HepG2 (cell line): ENCODE data around the gene GUK1. TPM values are rescaled to one million over a fixed set of nuclear protein-coding genes. Genes with fewer than 3 reads are reported as not detected.

ENCODE experiments used
- E2F1 ChIP-seq: sonication (generic); formaldehyde crosslinking; IDR thresholded peaks from 2 replicates; pipeline ENCODE4 v1.5.0; 2020; ENCODE audit warnings: missing genetic modification reagents
- FOXJ3 ChIP-seq: sonication (generic); formaldehyde crosslinking; IDR thresholded peaks from 2 replicates; pipeline ENCODE4 v1.4.0; 2020; ENCODE audit warnings: missing genetic modification reagents, mild to moderate bottlenecking, borderline replicate concordance
- PATZ1 ChIP-seq: sonication (generic); formaldehyde crosslinking; IDR thresholded peaks from 2 replicates; pipeline ENCODE4 v1.4.0; 2020; ENCODE audit warnings: missing genetic modification reagents
- SIX4 ChIP-seq: sonication (generic); formaldehyde crosslinking; IDR thresholded peaks from 2 replicates; pipeline ENCODE4 v1.4.0; 2020; ENCODE audit warnings: missing genetic modification reagents
- TBX2 ChIP-seq: sonication (generic); formaldehyde crosslinking; IDR thresholded peaks from 2 replicates; pipeline ENCODE4 v1.5.0; 2020; ENCODE audit warnings: missing genetic modification reagents, mild to moderate bottlenecking, borderline replicate concordance
- ZNF33A ChIP-seq: sonication (generic); formaldehyde crosslinking; IDR thresholded peaks from 2 replicates; pipeline ENCODE4 v1.5.1; 2020; ENCODE audit warnings: missing genetic modification reagents, mild to moderate bottlenecking, moderate library complexity, borderline replicate concordance
- ZNF343 ChIP-seq: sonication (generic); formaldehyde crosslinking; IDR thresholded peaks from 2 replicates; pipeline ENCODE4 v1.4.0; 2020; ENCODE audit warnings: mild to moderate bottlenecking, missing genetic modification reagents
- ZNF891 ChIP-seq: sonication (generic); formaldehyde crosslinking; IDR thresholded peaks from 2 replicates; pipeline ENCODE4 v1.5.0; 2020; ENCODE audit warnings: mild to moderate bottlenecking, missing genetic modification reagents
- ZSCAN12 ChIP-seq: sonication (generic); formaldehyde crosslinking; IDR thresholded peaks from 2 replicates; pipeline ENCODE4 v1.9.0; 2021; ENCODE audit warnings: mild to moderate bottlenecking, missing genetic modification reagents
- polyA plus RNA-seq, 8 experiments: library from polyadenylated mRNA; depleted of rRNA in 3 of 8; stranded (reverse) in 7 of 8; unstranded in 1 of 8; fragments of >200 nt; fragmentation: Illumina TruSeq in 4 of 8; extraction: Trizol in 4 of 8; gene quantifications; 2 replicates each; pipeline versions ENCODE4 v1.2.1 to v1.2.3, GENCODE V29; 2011 to 2016; ENCODE audit warnings: low read depth in 4 of 8, missing spikeins in 1 of 8, mixed read lengths in 1 of 8; ENCODE audit not compliant: insufficient read depth in 1 of 8
- total RNA-seq, 5 experiments: library from RNA; depleted of rRNA; stranded (reverse); fragments of >200 nt; fragmentation: Illumina TruSeq; extraction: Trizol; gene quantifications; 2 replicates each; pipeline ENCODE4 v1.2.3, GENCODE V29; 2016; ENCODE audit warnings: low read depth in 1 of 5
- TF ChIP-seq, protein P1 (sequence below): sonication (generic); formaldehyde crosslinking; IDR thresholded peaks from 2 replicates; pipeline ENCODE4 v1.4.0; 2020; ENCODE audit warnings: mild to moderate bottlenecking, missing genetic modification reagents
- TF ChIP-seq, protein P2 (sequence below): sonication (generic); formaldehyde crosslinking; IDR thresholded peaks from 2 replicates; pipeline ENCODE4 v1.5.1; 2020; ENCODE audit warnings: mild to moderate bottlenecking, missing genetic modification reagents
- TF ChIP-seq, protein P3 (sequence below): IDR thresholded peaks from 2 replicates; pipeline ENCODE4 v1.6.1; 2016; ENCODE audit warnings: missing compliant biosample characterization, missing genetic modification reagents, borderline replicate concordance
- TF ChIP-seq, protein P4 (sequence below), 2 experiments: sonication (generic) in 1 of 2; formaldehyde crosslinking in 1 of 2; IDR thresholded peaks; 2 replicates each; pipeline versions ENCODE4 v1.4.0 to v1.6.1; 2016 to 2020; ENCODE audit warnings: borderline replicate concordance in 1 of 2, low read depth in 1 of 2, mild to moderate bottlenecking in 1 of 2, missing genetic modification reagents in 1 of 2

GUK1 gene
- total and polyA plus RNA-seq, 2 of the 13 experiments (the other 11 are each of a cell fraction or from before 2014, with no cell fraction given) = 116 to 154 TPM

GRCh38 chr1:228139406-228139930, 611 bp upstream of the GUK1 start (continued):
- TF ChIP-seq E2F1 (CRISPR knock-in tag) (no peak), FOXJ3 (0 out of 2 replicates have a peak, but pooled peaks have one; percentile 23), ZSCAN12 (CRISPR knock-in tag) (no peak), ZNF33A (0 out of 2 replicates have a peak, but pooled peaks have one; percentile 57), ZNF343 (CRISPR knock-in tag) (no peak), ZNF891 (CRISPR knock-in tag) (peak; percentile 34; the same call in 1 of the 2 replicates), PATZ1 (no peak), TBX2 (no peak), SIX4 (CRISPR knock-in tag) (no peak)
- TF ChIP-seq, protein P1, sequence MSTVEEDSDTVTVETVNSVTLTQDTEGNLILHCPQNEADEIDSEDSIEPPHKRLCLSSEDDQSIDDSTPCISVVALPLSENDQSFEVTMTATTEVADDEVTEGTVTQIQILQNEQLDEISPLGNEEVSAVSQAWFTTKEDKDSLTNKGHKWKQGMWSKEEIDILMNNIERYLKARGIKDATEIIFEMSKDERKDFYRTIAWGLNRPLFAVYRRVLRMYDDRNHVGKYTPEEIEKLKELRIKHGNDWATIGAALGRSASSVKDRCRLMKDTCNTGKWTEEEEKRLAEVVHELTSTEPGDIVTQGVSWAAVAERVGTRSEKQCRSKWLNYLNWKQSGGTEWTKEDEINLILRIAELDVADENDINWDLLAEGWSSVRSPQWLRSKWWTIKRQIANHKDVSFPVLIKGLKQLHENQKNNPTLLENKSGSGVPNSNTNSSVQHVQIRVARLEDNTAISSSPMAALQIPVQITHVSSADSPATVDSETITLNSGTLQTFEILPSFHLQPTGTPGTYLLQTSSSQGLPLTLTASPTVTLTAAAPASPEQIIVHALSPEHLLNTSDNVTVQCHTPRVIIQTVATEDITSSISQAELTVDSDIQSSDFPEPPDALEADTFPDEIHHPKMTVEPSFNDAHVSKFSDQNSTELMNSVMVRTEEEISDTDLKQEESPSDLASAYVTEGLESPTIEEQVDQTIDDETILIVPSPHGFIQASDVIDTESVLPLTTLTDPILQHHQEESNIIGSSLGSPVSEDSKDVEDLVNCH (CRISPR knock-in tag) = no peak
- TF ChIP-seq, protein P2, sequence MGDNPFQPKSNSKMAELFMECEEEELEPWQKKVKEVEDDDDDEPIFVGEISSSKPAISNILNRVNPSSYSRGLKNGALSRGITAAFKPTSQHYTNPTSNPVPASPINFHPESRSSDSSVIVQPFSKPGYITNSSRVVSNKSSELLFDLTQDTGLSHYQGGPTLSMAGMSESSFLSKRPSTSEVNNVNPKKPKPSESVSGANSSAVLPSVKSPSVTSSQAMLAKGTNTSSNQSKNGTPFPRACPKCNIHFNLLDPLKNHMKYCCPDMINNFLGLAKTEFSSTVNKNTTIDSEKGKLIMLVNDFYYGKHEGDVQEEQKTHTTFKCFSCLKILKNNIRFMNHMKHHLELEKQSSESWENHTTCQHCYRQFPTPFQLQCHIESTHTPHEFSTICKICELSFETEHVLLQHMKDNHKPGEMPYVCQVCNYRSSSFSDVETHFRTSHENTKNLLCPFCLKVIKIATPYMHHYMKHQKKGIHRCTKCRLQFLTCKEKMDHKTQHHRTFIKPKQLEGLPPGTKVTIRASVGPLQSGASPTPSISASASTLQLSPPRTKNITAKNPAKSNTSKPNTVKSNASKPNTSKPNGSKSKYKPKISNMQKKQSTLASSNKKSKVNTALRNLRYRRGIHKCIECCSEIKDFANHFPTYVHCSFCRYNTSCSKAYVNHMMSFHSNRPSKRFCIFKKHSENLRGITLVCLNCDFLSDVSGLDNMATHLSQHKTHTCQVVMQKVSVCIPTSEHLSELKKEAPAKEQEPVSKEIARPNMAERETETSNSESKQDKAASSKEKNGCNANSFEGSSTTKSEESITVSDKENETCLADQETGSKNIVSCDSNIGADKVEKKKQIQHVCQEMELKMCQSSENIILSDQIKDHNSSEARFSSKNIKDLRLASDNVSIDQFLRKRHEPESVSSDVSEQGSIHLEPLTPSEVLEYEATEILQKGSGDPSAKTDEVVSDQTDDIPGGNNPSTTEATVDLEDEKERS (CRISPR knock-in tag) = 0 out of 2 replicates have a peak, but pooled peaks have one; percentile 9
- TF ChIP-seq, protein P3, sequence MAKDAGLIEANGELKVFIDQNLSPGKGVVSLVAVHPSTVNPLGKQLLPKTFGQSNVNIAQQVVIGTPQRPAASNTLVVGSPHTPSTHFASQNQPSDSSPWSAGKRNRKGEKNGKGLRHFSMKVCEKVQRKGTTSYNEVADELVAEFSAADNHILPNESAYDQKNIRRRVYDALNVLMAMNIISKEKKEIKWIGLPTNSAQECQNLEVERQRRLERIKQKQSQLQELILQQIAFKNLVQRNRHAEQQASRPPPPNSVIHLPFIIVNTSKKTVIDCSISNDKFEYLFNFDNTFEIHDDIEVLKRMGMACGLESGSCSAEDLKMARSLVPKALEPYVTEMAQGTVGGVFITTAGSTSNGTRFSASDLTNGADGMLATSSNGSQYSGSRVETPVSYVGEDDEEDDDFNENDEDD = no peak
- TF ChIP-seq, protein P4, sequence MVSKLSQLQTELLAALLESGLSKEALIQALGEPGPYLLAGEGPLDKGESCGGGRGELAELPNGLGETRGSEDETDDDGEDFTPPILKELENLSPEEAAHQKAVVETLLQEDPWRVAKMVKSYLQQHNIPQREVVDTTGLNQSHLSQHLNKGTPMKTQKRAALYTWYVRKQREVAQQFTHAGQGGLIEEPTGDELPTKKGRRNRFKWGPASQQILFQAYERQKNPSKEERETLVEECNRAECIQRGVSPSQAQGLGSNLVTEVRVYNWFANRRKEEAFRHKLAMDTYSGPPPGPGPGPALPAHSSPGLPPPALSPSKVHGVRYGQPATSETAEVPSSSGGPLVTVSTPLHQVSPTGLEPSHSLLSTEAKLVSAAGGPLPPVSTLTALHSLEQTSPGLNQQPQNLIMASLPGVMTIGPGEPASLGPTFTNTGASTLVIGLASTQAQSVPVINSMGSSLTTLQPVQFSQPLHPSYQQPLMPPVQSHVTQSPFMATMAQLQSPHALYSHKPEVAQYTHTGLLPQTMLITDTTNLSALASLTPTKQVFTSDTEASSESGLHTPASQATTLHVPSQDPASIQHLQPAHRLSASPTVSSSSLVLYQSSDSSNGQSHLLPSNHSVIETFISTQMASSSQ (IDR thresholded peaks at IDR 0.05; ENCODE audit: low read depth) = no peak
- TF ChIP-seq, protein P4 (CRISPR knock-in tag; IDR thresholded peaks at IDR 0.05; ENCODE audit: borderline replicate concordance) = no peak
